Right lobe of liver (tissue), 4 donors: ENCODE data around the gene NME2.

Experiments used
- CTCF ChIP-seq, 4 donors: fragments of 200-600 bp in 3 of 4; fragments of 450-650 bp in 1 of 4; IDR thresholded peaks; one replicate each; pipeline versions ENCODE4 v1.5.1 to v1.8.0; 2016 to 2022; ENCODE audit warnings: antibody characterized with exemption in 4 of 4, mild to moderate bottlenecking in 2 of 4
- POLR2A ChIP-seq: fragments of 450-650 bp; IDR thresholded peaks from one replicate; pipeline ENCODE4 v1.6.1; 2017; ENCODE audit warnings: antibody characterized with exemption, mild to moderate bottlenecking
- donor health status: DM: no; HTN: no; CAD: no.
- donor health status: DM: no; HTN: no; CAD: no.
- donor health status: DM: no; HTN: yes; CAD: no.

GRCh38 chr17:51184124-51184523, 17.9 kb downstream of the NME2 start:
- no peak for TF ChIP-seq CTCF (IDR thresholded peaks at IDR 0.05)
- no peak for TF ChIP-seq POLR2A
